K562 (cell line): Measurements from ENCODE around the gene SEMA3A. TPM values are rescaled to one million over a fixed set of nuclear protein-coding genes. Genes with fewer than 3 reads are reported as not detected.

Experiments
- ATAC-seq: fragments of 200-7000 bp; cut with Tn5 transposase; 3 replicates; pipeline ENCODE4 v1.9.1; 2020; ENCODE audit warnings: moderate library complexity
- BruUV-seq: library from RNA; stranded (reverse); fragments of 400-500 nt; replicated peaks from 2 replicates; lab custom pipeline; 2021; lab: Mats Ljungman, UMichigan
- CTCF ChIA-PET: fragments of 300-600 bp; formaldehyde crosslinking; extraction: SDS; loops from one replicate; lab custom pipeline; 2021; ENCODE audit warnings: low intra/inter-chr PET ratio; lab: Yijun Ruan, JAX
- POLR2A ChIA-PET: fragments of 300-600, 350-650 bp; sonication (Branson Sonifier 250); formaldehyde crosslinking; extraction: SDS; loops from one replicate; lab custom pipeline; 2021; ENCODE audit warnings: antibody characterized with exemption, inconsistent platforms; lab: Yijun Ruan, JAX
- DNase-seq, 4 experiments: peaks; one replicate each; pipeline versions ENCODE4 v3.0.0 to v3.0.0-alpha.2; 2011 to 2018; ENCODE audit warnings: low spot score in 3 of 4, mixed read lengths in 3 of 4; ENCODE audit errors: extremely low read depth in 1 of 4
- FAIRE-seq: peaks from 2 replicates; lab custom pipeline; 2011; peaks lifted over from hg19 to GRCh38; lab: Jason Lieb, UNC
- H2AFZ ChIP-seq: 2 replicates; pipeline ENCODE4 v1.6.0; 2011; ENCODE audit warnings: low read depth, low read length, control low read depth, inconsistent platforms
- H3K27ac ChIP-seq: fragments of 200-600 bp; 3 replicates; pipeline ENCODE4 v1.8.0; 2011; ENCODE audit warnings: low read depth, mild to moderate bottlenecking, control low read depth, inconsistent platforms, low read length, moderate library complexity, mixed read lengths; ENCODE audit errors: extremely low read depth
- H3K27me3 ChIP-seq, 2 experiments: fragments of 300-600 bp in 1 of 2; 2 replicates in 1 of 2; 3 replicates in 1 of 2; pipeline versions ENCODE4 v1.6.0 to v1.8.0; 2011; ENCODE audit warnings: inconsistent platforms in 2 of 2, low read length in 2 of 2, mild to moderate bottlenecking in 1 of 2, mixed read lengths in 1 of 2, moderate library complexity in 1 of 2; ENCODE audit not compliant: control insufficient read depth in 2 of 2, insufficient read depth in 2 of 2
- H3K36me3 ChIP-seq: fragments of 300-600 bp; 3 replicates; pipeline ENCODE4 v1.8.0; 2011; ENCODE audit warnings: mild to moderate bottlenecking, low read length, inconsistent platforms; ENCODE audit not compliant: control insufficient read depth, insufficient read depth
- H3K4me1 ChIP-seq, 2 experiments: fragments of 200-600 bp in 1 of 2; replicated peaks in 1 of 2; 2 replicates in 1 of 2; 3 replicates in 1 of 2; pipeline versions ENCODE4 v1.5.1 to v1.8.0; 2011; ENCODE audit warnings: inconsistent platforms in 2 of 2, low read length in 2 of 2, mild to moderate bottlenecking in 1 of 2, mixed read lengths in 1 of 2, moderate library complexity in 1 of 2; ENCODE audit not compliant: control insufficient read depth in 2 of 2, insufficient read depth in 2 of 2
- H3K4me2 ChIP-seq: 2 replicates; pipeline ENCODE4 v1.6.1; 2011; ENCODE audit warnings: low read length, control low read depth, inconsistent platforms, mixed read lengths; ENCODE audit not compliant: insufficient read depth
- H3K4me3 ChIP-seq: fragments of 200-600 bp; sonication (generic), shearing (Covaris generic); 2 replicates; pipeline ENCODE4 v1.5.1; 2016; ENCODE audit warnings: control low read depth, inconsistent platforms
- H3K79me2 ChIP-seq: fragments of 200-600 bp; 3 replicates; pipeline ENCODE4 v1.8.0; 2011; ENCODE audit warnings: low read length, inconsistent platforms; ENCODE audit not compliant: control insufficient read depth, insufficient read depth
- H3K9ac ChIP-seq, 2 experiments: 2 replicates each; pipeline versions ENCODE4 v1.6.0 to v1.6.1; 2011; ENCODE audit warnings: low read depth in 2 of 2, low read length in 2 of 2, control low read depth in 1 of 2, inconsistent platforms in 1 of 2, mild to moderate bottlenecking in 1 of 2, mixed read lengths in 1 of 2; ENCODE audit not compliant: insufficient read depth in 1 of 2
- H3K9me1 ChIP-seq: one replicate; pipeline ENCODE4 v1.6.0; 2011; ENCODE audit warnings: inconsistent platforms, mild to moderate bottlenecking, low read length, moderate library complexity; ENCODE audit not compliant: control insufficient read depth, insufficient read depth
- H3K9me3 ChIP-seq: replicated peaks from 2 replicates; pipeline ENCODE4 v1.5.1; 2011; ENCODE audit warnings: low read depth, low read length, inconsistent platforms; ENCODE audit not compliant: control insufficient read depth, insufficient read depth
- H4K20me1 ChIP-seq: replicated peaks from 2 replicates; pipeline ENCODE4 v1.6.1; 2011; ENCODE audit warnings: low read length, inconsistent platforms, mixed read lengths; ENCODE audit not compliant: control insufficient read depth, insufficient read depth
- MED1 ChIP-seq: sonication (generic); formaldehyde crosslinking; IDR thresholded peaks from 2 replicates; pipeline ENCODE4 v1.8.1; 2023; ENCODE audit warnings: missing genetic modification reagents, borderline replicate concordance
- SLC30A9 ChIP-seq: fragments of 250-450 bp; sonication (Bioruptor Pico); IDR thresholded peaks from 2 replicates; pipeline ENCODE4 v1.8.0; 2022; ENCODE audit warnings: mild to moderate bottlenecking, moderate library complexity
- XRCC4 ChIP-seq: IDR thresholded peaks from one replicate; pipeline ENCODE4 v1.6.1; 2011; ENCODE audit not compliant: insufficient read depth, insufficient read length; ENCODE audit errors: extremely low read depth
- ZNF212 ChIP-seq: fragments of 450-650 bp; formaldehyde crosslinking; IDR thresholded peaks from 2 replicates; pipeline ENCODE4 v1.4.0; 2020; ENCODE audit warnings: mild to moderate bottlenecking
- ZNF785 ChIP-seq: fragments of 250-450 bp; sonication (Bioruptor Pico); IDR thresholded peaks from 2 replicates; pipeline ENCODE4 v1.4.0; 2020; ENCODE audit warnings: mild to moderate bottlenecking
- WGBS: fragments of 100-300 bp; shearing (Covaris generic); methylation state at CpG from one replicate; pipeline ENCODE4 v1.1.6; 2016; ENCODE audit warnings: low coverage, mixed read lengths; ENCODE audit not compliant: insufficient coverage; ENCODE audit errors: missing lambda C conversion rate; 5-methylcytosine and 5-hydroxymethylcytosine counted together
- in situ Hi-C: fragments of 300-500 bp; cut with MboI; formaldehyde crosslinking; loops from 4 replicates; pipeline ENCODE4 v1.15.0; 2018; ENCODE audit warnings: inconsistent platforms, mixed read lengths
- intact Hi-C: fragments of 100-400 bp; cut with micrococcal nuclease; formaldehyde crosslinking; loops from 2 replicates; pipeline ENCODE4 v1.14.2; 2022
- polyA plus RNA-seq, 8 experiments: library from polyadenylated mRNA; depleted of rRNA in 4 of 8; stranded (reverse) in 5 of 8; unstranded in 3 of 8; fragments of >200 nt; fragmentation: Nextera tagmentation in 2 of 8; fragmentation: Illumina TruSeq in 1 of 8; extraction: Ambion mirVana in 2 of 8; extraction: Trizol in 1 of 8; gene quantifications; 2 replicates each; pipeline versions ENCODE4 v1.2.1 to v1.2.3, GENCODE V29; 2011 to 2014; ENCODE audit warnings: inconsistent platforms in 1 of 8, missing spikeins in 1 of 8
- total RNA-seq, 7 experiments: library from RNA; depleted of rRNA in 6 of 7; stranded (reverse); fragments of >200 nt in 6 of 7; fragmentation: Illumina TruSeq in 2 of 7; extraction: Trizol in 2 of 7; gene quantifications; 2 replicates each; pipeline versions ENCODE4 v1.2.1 to v1.2.3, GENCODE V29; 2011 to 2021; ENCODE audit warnings: low replicate concordance in 1 of 7
- TF ChIP-seq, protein P1 (sequence below): sonication (generic); formaldehyde crosslinking; IDR thresholded peaks from 2 replicates; pipeline ENCODE4 v1.8.0; 2022; ENCODE audit warnings: missing genetic modification reagents, mild to moderate bottlenecking, moderate library complexity, borderline replicate concordance
- TF ChIP-seq, protein P2 (sequence below), 3 experiments: IDR thresholded peaks in 2 of 3; conservative IDR thresholded peaks in 1 of 3; 2 replicates each; pipeline ENCODE4 v1.5.1; 2011 to 2012; ENCODE audit warnings: low read length in 3 of 3, mild to moderate bottlenecking in 3 of 3, control low read depth in 2 of 3, improper control_type of control experiment in 1 of 3, inconsistent platforms in 1 of 3, low read depth in 1 of 3, mixed read lengths in 1 of 3, moderate library complexity in 1 of 3; ENCODE audit not compliant: insufficient read depth in 2 of 3
- TF ChIP-seq, protein P3 (sequence below), 2 experiments: fragments of 450-650 bp; formaldehyde crosslinking in 1 of 2; IDR thresholded peaks; 2 replicates each; pipeline versions ENCODE4 v1.4.0 to v1.6.1; 2014 to 2020; ENCODE audit warnings: mild to moderate bottlenecking in 2 of 2, borderline replicate concordance in 1 of 2, low read depth in 1 of 2

The SEMA3A gene
- total and polyA plus RNA-seq, 9 of the 15 experiments (the other 6 are each of a cell fraction or from before 2014, with no cell fraction given) = 0.36 to 3.0 (median 1.1) TPM

DNA sequence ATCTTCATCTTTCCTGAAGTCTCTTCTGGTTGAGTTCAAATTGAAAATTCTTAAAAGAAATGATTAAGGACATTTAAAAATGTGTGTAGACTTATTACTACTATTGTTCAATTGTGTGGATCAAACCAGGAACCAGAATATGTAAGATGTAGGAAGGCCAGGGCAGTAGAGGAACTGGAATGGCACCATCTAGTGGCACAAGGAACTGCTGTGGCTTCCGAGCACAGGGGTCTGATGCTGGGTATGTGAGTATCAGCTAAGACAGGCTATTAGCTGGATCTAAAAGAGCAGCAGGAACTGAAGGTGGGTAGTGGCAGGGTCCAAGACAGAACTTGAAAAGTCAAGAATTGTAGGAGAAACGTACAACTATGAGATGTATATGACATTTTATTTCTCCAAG is 247.3 kb downstream of the SEMA3A start (continued):
- TF ChIP-seq, protein P1, sequence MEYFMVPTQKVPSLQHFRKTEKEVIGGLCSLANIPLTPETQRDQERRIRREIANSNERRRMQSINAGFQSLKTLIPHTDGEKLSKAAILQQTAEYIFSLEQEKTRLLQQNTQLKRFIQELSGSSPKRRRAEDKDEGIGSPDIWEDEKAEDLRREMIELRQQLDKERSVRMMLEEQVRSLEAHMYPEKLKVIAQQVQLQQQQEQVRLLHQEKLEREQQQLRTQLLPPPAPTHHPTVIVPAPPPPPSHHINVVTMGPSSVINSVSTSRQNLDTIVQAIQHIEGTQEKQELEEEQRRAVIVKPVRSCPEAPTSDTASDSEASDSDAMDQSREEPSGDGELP = no peak
- TF ChIP-seq, protein P2, sequence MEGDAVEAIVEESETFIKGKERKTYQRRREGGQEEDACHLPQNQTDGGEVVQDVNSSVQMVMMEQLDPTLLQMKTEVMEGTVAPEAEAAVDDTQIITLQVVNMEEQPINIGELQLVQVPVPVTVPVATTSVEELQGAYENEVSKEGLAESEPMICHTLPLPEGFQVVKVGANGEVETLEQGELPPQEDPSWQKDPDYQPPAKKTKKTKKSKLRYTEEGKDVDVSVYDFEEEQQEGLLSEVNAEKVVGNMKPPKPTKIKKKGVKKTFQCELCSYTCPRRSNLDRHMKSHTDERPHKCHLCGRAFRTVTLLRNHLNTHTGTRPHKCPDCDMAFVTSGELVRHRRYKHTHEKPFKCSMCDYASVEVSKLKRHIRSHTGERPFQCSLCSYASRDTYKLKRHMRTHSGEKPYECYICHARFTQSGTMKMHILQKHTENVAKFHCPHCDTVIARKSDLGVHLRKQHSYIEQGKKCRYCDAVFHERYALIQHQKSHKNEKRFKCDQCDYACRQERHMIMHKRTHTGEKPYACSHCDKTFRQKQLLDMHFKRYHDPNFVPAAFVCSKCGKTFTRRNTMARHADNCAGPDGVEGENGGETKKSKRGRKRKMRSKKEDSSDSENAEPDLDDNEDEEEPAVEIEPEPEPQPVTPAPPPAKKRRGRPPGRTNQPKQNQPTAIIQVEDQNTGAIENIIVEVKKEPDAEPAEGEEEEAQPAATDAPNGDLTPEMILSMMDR (IDR thresholded peaks at IDR 0.05 in 2 of 3, conservative IDR thresholded peaks at IDR 0.05 in 1 of 3; ENCODE audit: insufficient read depth in 2 of 3, low read depth in 1 of 3, low read length in 3 of 3) = peak in 1 of 3 experiments; percentile 25; a peak in 1 of 6 replicates
- no peak for TF ChIP-seq MED1

DNA sequence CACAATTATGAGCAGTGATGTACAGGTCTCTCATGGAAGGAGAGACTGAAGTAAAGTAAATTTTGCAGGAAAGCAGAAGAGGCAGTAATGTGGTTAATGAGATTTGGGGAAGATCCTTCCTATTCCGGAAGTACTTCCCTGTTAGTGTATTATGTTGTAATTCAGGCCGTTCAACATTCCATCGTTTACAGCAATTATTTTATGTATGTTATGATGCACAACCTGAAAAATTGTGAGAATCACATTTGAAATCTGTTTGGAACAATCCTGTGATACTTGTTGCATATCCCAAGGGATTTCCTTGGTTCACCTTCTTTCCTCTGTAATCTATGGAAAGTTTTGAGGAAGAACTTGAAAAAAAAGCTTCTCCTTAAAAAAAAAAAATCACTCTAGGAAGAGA is 247.8 kb downstream of the SEMA3A start:
- BruUV-seq = no TSS peak
- no peak for FAIRE-seq
- Histone ChIP-seq H3K4me2 (no peak overlapping the region), H3K36me3 (no peaks in the 10 kb centered on the region), H3K4me3 (no peak overlapping the region), H3K27ac (no peak overlapping the region), H3K9me1 (no peaks in the 10 kb centered on the region), H2AFZ (no peak overlapping the region), H3K4me1 (no peaks in the 10 kb centered on the region), H3K9ac (no peak overlapping the region), H4K20me1 (no peaks in the 10 kb centered on the region), H3K9me3 (no peaks in the 10 kb centered on the region), H3K79me2 (no peaks in the 10 kb centered on the region), H3K27me3 (no peaks in the 10 kb centered on the region)
- ChIA-PET POLR2A (no interaction called here), CTCF (no interaction called here)
- TF ChIP-seq XRCC4 (no peak), ZNF212 (no peak), SLC30A9 (no peak), ZNF785 (CRISPR knock-in tag) (no peak)
- TF ChIP-seq, protein P3, sequence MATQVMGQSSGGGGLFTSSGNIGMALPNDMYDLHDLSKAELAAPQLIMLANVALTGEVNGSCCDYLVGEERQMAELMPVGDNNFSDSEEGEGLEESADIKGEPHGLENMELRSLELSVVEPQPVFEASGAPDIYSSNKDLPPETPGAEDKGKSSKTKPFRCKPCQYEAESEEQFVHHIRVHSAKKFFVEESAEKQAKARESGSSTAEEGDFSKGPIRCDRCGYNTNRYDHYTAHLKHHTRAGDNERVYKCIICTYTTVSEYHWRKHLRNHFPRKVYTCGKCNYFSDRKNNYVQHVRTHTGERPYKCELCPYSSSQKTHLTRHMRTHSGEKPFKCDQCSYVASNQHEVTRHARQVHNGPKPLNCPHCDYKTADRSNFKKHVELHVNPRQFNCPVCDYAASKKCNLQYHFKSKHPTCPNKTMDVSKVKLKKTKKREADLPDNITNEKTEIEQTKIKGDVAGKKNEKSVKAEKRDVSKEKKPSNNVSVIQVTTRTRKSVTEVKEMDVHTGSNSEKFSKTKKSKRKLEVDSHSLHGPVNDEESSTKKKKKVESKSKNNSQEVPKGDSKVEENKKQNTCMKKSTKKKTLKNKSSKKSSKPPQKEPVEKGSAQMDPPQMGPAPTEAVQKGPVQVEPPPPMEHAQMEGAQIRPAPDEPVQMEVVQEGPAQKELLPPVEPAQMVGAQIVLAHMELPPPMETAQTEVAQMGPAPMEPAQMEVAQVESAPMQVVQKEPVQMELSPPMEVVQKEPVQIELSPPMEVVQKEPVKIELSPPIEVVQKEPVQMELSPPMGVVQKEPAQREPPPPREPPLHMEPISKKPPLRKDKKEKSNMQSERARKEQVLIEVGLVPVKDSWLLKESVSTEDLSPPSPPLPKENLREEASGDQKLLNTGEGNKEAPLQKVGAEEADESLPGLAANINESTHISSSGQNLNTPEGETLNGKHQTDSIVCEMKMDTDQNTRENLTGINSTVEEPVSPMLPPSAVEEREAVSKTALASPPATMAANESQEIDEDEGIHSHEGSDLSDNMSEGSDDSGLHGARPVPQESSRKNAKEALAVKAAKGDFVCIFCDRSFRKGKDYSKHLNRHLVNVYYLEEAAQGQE (IDR thresholded peaks at IDR 0.05; ENCODE audit: borderline replicate concordance) = no peak
- TF ChIP-seq, protein P3 (CRISPR knock-in tag; IDR thresholded peaks at IDR 0.05; ENCODE audit: low read depth) = no peak
- in situ Hi-C loops = loop anchor here (25.0 kb wide), 1 partner anchor 1066 kb away; no protein-coding TSS in a partner anchor
- 12% methylated on average over 3 of the region's 3 CpGs for WGBS
- ATAC-seq = no peak
- DNase-seq = no peak
- intact Hi-C loops = no loop called here
